GM18907 (cell line): ENCODE measurements around the gene FNDC5.

Experiments used
- ATAC-seq: cut with Tn5 transposase; IDR thresholded peaks from one replicate; pipeline ENCODE4 v1.9.1; 2021; ENCODE audit warnings: mild to moderate bottlenecking, moderate library complexity; ENCODE audit not compliant: unreplicated experiment

The FNDC5 gene

DNA sequence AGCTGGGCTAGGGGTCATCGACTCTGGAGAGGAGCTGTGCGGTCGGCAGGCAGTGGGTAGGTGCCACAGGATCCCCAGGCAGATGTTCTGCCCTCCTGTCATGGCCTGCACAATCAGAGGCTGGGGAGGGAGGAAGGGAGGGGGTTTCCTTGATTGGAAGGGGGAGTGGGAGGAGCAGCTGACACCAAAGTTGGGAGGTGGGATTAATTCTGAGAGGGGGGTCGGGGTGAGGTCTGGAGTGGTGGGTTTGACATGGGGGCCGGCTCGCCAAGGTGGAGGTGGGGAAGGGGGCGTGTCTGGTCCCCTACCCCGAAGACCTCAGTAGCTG is 14.9 kb upstream of the FNDC5 start:
- no peak for ATAC-seq

DNA sequence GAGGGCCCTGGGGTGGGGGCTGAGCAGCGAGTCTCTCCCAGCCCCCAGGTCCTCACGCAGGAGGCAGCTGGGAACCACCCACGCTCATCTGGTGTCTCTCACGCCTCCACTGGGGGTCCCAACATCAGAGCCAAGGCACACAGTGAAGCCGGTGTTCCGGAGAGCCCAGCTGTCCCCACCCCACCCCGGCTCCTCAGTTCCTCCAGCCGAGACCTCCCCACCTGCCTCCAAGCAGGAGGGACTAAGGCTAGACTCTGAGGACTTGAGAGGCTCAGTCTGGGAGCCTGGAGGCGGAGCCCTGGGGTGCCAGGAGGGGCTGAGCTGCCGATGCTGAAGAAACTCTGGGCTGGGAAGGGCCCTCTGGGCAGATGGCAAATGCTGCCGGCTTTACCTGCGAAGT is 14.0 kb upstream of the FNDC5 start:
- no peak for ATAC-seq

DNA sequence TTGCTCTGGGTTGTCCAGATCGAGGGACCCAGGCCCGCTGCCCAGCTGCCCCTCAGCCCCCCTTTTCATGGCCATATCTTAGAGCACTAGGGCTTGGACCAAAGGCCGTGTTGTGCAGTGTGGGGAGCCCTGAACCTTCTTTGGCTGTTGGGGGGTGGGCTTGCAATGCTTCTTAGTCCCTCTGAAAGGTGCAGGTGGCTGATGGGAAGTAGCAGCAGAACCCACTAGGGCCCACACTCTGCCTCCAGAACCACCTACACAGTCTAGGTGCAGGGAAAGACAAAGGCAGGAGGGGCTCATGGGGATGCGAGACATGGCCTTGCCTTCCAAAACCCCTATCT is 13.3 kb upstream of the FNDC5 start:
- ATAC-seq, result no peak

DNA sequence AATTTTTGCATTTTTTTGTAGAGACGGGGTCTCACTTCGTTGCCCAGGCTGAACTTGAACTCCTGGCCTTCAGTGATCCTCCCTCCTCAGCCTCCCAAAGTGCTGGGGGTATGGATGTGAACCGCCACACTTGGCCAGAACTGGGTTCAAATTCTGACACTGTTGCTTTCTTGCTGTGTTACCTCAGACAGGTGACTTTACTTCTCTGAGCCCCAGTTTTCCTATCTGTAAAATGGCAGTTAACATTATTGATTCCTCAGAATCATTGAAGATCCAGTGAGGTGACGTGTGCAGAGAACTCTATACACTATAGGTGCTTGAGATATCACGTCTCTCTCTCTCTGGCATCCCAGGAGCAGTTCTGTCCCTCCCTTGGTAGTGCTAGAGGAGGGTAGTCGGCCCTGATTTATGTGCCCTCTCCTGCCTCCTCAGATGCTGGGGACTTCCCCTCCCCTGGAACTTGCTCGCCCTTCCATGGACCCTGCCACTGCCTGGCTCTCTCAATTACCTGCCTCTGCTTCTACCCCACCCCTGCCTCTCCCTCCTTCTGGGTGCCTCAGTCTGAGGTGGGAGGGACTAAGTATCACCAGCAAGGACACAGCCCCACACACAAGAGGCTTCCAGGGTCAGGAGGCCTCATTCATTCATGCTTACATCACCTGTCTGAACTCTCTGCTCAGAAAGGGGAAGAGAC is 12.8 kb upstream of the FNDC5 start:
- no peak for ATAC-seq

DNA sequence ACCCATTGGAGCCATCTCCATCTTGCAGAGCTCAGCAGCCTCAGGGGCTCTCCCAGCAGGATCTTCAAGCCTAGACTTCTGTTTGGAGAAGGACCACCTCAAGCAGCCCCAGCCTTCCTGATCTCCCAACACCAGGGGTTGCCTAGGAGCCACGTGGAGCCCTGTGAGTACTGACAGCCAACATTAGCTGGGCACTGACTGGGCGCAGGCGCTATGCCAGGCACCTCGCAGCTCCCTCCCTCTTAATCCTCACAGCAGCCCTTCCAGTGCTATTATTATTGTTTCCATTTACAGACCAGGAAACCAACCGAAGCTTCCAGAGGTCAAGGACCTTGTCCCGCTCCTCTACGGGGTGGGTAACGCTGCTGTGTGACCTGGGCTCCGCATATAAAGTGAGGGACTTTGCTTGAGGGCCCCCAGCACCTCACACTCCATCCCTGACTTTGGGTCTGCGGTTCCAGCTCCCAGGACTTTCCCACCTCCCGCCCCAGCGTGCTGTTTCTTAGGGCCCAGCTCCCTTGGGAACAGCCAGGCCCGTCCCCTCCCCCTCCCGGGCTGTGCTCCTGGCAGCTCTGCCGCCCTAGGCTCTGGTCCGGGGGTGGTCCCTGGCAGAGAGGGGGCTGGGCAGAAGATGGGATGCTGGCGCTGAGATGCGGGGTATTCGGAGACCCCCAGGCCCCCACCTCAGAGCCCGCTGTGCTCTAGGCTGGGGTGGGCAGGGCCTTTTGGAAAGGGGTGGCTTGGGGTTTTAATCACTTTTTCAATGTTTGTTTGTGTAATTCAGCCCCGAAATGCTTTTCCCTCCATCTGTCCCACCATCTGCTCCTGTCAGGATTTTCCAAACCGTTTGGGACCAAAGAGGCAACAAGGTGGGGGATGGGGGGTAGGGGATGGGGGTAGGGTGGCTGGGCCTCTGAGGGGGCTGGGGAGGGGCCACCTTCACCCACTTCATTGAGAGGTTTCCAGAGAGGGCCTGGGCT is 11.4 kb upstream of the FNDC5 start:
- no peak for ATAC-seq

DNA sequence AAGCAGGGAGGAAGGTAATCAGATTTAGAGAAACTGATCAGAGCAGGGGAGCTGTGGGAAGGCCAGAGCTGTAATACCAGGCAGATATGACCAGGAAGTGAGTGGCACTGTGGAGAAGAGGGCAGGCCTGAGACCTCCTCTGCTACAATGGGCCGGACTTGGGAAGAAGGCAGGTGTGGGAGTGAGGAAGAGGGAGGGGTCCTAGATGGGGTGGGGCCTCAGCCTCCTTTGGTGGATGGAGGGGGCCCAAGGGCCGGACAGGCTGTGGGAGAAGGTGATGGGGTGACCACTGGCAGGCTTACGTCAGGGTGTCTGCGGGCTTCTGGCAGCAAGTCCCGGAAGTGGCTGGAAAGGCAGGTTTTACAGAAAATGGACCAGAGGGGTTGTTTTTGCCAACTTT is 10.6 kb upstream of the FNDC5 start:
- no peak for ATAC-seq

DNA sequence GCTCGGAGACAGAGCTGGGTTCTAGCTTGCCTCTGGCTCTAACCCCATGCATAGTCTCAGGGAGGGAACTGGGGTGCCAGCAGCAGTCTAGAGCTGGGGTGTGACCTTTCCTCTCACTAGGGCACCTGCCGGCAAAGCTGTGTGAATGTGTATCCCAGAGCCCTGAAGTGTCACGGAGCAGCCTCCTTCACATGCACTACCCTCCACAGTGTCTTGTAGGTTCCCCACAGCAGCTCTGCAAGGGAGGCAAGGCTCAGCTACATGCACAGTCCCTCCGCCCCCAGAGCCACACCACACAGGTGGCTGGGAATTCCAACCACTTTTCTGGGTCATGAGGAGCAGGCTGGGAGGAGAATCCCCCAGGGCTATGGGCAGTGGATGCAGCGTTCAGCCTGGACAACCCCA is 7.9 kb upstream of the FNDC5 start:
- ATAC-seq, result no peak

DNA sequence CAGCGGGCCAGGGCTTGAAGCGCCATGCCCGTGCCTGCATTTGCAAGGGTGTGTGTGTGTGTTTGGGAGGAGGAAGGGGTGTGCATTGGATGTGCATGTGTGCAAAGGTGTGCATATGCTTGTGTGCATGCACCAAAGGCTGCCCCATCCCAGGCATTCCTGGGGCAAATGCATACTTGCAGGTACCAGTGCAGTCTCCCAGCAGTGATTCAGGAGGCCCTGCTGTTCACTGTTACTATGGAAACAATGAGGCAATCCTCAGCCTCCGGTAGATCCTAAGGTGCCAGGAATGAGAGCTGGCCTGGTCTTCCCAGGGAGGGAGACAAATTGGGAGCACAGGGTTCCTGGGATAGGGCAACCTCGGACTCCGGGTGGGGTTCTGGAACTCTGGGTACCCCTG is 7.5 kb upstream of the FNDC5 start:
- no peak for ATAC-seq

DNA sequence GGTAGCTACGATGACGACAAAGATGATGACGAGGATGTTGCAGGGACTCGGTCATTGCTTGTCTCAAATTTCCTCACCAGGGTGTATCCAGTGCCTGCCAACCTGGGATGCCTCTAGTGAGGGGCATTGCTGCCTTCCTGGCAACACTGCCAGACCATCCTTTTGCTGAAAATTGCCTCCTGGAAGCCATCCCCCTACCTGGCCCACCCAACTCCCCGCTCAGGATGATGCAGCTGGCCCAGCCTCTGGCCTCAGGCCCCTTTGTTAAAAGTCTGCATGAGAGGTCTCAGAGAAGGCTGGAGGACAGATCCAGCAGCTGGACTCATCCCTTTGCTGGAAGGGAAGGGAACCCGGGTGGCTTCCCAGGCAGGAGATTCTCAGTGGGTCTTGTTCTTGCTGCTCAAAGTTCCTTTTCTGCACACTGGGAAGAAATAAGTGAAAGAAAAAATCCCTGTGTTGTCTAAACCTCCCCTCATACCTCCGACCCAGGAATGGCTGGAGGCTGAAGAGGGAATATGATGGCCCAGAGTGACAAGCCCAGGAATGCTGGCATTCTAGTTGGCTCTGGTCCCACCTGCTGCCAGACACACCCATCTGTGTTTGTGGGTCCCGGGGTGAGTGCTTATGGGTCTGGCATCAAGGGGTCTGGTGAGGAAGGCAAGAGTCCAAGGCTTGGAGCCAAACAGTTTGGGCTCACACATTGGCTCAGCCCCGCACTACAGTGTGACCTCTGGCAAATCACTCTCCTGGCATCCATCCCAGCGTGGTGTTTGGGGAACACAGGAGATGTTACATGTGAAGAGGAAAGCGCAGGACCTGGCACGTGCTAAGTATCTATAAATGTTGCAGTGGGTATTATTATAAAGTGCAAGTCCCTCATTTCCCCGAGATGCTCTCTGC is 6.7 kb upstream of the FNDC5 start:
- no peak for ATAC-seq

DNA sequence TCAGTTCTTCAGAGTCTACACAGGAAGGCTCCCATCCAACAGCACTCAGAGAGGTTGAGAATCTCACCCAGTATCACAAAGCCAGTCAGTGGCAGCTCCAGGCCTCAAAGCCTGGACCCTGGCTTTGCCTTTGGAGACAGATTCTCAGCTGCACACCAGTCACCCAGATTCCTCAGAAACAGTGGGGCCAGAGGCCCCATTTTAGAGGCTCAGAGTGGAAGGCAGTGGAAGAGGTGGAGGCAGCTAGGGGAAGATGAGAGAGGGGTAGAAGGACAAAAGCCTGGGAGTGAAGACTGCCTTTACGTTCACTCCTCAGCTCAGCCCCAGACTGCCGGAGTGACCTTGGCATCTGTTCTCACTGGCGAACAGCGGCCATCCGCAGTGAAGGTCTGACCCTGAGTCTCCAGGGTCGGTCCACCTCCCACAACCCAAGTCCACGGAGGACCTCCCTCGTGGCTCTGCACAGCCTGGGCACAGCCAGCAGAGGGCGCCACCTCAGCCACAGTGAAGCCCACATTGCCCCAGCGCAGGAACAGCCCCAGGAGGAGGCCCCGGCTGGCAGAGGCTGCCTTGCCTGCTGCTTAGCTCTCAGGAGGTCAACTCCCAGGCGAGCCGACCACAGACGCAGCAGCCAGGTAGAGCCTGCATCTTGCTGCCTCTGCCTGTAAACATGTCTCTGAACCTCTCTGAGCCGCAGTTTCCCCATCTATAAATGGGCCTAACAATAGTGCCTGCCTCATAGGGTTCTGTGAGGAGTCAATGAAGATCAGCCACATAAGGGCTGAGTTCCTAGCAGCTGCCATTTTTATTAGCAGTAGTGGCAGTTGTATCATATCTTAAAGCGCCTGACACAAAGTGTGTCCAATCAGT is 5.9 kb upstream of the FNDC5 start:
- ATAC-seq, result no peak

DNA sequence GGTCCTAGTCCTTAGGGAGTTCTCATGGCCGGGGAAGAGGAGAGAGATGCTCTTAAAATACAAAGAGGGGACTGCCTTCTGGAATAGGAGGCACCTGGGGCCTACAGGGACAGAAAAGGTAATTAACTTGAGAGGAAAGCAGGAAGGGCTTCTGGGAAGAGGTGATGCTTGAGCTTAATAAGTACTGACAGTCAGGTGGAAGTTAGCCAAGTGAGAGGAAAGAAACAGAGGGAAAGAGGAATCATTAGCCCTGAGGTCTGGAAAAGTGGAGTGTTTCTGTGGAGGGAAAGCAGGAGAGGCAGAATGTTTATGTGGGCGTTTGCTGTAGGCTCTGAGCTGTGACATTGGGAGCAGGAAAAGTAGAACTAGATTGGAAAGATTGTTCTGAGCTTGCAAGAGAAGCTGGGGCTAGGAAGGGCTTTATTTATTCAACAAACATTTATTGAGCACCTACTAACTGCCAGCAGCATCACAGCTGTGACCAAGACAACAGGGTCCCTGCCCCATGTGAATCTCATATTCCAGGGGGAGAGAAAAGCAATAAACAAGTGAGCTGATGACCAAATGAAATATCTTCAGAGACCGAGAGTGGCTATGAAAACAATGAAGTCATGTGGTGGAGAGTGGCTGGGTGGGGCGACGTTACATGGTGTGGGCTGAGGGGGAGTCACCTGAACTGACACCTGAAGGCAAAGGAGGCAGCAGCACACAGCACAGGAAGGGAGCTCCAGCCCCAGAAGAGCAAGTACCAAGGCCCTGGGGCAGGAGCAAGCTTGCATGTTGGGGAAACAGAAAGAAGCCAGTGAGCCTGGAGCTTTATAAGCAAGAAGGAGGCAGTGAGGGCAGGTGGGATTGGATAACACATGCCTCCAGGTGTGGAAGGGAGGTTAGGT is 4.4 kb upstream of the FNDC5 start:
- no peak for ATAC-seq

DNA sequence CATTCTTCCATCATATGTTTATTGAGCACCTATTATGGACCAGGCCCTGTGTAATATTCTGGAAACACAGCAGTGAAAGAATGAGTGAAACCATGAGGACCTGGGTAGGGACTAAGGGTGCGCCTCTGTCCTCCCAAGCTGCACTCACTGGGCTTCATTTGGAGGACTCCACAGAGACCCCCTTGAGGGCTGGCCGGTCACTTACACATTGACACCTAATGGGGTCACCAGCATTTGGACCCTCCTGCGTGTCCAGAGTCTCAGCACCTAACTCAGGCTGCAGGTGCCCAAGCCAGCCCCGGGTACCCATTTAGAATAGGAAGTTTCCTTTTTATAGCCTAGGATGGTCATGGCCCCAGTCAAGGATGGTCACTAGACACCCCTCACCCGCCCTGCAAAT is 2.8 kb upstream of the FNDC5 start:
- ATAC-seq, result no peak

DNA sequence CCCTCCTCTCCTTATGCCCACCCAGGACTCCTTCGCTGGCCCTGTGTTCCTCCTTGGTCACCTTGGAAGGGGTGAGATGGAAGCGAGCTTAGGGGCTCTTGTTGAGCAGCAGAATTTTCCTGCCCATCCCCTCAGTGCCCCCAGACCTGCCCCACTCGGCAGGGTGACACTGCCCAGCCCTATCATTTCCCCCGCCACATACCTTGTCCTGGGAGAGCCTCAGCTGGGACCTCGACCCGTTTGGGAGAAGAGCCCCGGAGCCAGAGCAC is 1.4 kb upstream of the FNDC5 start:
- ATAC-seq, result no peak

DNA sequence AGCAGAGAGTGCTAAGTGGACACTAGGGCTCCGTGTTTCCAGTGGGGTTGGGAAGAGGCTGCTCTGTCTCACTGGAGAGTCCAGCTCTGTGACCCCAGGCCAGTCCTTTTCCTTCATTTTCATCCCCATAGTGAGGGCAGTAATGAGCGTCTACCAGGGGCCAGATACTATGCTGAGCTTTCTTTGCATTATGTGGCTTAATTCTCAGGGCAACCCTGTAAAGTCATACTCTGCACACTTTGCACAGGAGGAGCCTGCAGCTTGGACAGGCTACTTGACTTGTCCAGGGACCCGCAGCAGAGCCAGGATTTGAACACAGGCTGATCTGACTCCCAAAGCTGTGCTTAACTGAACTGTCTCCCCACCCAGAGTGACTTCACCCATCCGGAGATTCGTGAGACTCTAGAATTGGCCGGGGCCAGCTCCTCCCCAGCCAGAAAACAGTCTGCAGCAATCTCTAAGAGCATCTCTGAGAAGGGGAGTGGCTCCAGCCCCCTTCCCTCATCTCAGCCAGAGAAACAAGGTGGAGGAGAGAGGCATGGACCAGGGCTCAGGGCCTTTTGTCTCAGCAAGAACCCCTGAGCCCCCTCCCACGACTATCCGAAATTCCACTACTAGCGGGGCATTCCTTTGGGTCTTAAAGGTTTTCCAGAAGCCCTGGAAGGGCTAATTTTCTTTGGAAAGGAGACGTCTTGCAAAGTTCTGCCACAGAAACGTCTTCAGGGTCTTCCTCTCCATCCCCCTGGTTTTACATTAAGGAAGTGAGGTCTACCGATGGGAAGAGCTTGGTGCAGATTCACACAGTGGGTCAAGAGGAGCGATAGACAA is 866 bp upstream of the FNDC5 start:
- no peak for ATAC-seq

DNA sequence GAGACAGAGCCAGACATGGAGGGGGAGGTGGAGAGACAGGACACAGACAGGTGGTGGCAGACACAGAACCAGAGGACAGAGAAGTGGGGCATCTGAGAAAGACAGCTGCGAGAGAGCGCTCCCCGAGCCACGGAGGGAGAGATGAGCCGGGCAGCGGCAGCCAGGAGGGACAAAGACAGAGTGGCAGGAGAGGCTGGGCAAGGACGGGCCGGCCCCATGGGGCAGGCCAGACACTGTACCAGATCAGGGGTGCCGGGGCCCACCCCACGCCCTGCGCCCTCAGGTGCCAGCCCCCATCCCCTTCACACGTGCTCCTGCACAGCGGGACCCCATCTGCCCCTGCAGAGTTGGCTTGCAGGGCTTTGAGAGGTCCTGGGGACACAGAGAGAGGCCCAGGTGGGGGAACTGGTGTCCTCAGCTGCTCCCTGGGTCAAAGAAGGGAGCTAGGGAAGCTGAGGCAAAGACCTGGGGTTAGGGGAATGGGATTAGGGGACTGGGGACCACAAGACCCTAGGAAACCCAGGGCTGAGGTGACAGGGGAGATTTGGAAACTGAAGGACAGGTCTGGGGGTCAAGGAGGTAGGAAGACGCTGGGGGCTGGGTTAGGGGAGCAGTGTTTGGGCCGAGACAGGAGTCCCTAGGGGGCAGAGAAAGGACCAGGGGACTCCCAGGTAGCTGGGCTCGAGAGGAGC is 643 bp downstream of the FNDC5 start:
- no peak for ATAC-seq

DNA sequence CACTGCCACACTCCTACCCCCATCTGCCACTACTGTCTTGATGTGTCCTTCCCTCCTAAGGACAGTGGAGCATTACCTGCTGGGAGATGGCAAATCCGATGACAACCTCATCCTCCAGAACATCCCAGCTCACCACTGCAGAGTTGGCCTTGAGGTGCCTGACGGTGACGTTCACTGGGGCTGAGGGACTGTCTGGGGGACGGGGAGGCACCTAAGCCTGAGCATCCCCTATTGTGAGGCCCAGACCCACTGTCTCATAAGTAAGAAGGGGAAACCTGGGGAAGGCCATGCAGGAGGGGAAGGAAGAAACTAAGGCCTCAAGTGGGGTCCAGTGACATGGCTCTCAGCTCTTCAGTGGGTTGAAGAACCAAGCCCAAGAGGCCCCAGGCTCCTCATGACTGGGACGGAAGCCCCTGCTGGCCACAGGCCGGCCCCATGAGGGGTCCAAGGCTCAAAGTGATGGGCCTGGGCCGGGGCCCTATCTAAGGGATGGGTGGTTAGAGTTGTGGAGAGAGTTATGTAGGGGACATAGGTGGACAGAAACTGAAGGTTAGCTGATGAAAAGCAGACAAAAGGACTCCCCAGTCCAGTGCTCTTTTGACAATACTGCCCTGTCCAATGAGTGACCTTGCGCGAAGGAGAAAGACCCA is 1.8 kb downstream of the FNDC5 start:
- ATAC-seq, result no peak

DNA sequence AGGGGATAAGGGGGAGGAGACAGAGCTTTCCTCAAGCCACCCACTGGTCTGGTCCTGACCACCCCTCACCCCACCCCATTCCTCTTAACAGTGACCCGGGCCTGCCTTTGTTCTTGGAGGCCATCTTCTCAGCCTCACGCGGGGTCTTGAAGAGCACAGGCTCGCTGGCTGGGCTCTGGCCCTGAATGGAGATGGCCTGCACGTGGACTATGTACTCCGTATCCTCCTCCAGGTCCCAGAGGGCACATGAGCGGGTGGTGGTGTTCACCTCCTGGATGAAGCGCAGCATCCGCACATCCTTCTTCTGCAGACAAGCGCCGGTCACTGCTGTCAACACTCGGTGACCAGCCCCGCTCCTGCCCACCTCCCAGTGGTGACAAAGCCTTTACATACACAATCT is 2.6 kb downstream of the FNDC5 start:
- ATAC-seq, result no peak

DNA sequence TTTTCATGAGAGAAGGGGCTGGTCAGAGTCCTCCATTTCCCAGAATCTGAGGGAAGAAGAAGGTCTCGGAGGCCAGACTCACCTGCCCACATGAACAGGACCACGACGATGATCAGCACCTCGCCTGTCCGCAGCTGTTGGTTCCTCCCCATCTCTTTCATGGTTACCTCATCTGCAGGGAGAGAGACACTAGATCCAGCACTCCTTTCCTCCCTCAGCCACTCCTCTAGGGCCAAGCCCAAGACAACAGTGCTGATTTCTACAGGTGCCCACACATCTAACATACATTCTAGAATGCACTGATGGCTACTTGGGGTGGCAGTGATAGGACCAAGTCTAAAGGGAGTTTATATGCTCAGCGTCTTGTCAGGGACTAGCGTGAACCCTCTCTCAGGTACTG is 3.0 kb downstream of the FNDC5 start:
- ATAC-seq, result no peak
